ENCODE measurements around the gene SLC37A2. TPM values are rescaled to one million over a fixed set of nuclear protein-coding genes. Genes with fewer than 3 reads are reported as not detected.

The SLC37A2 gene
- total RNA-seq, 2 donors from 2014 or later = 10.2 to 13.3 TPM

GRCh38 chr11:125075900-125076317 is 12.8 kb downstream of the SLC37A2 start:
- Histone ChIP-seq H3K4me1 (replicated peaks) (no peaks in the 10 kb centered on the region), H3K9me3 (no peaks in the 10 kb centered on the region), H3K4me3 (no peak overlapping the region), H3K27me3 (replicated peaks; ENCODE audit: insufficient read depth) (no peaks in the 10 kb centered on the region), H3K36me3 (no peaks in the 10 kb centered on the region), H3K27ac (no peak overlapping the region)
- 80% methylated on average over 11 of the region's 11 CpGs for WGBS
- intact Hi-C loops (cut with DNase I) = no loop called here
- TF ChIP-seq POLR2A (IDR thresholded peaks at IDR 0.05) (no peak), CTCF (IDR thresholded peaks at IDR 0.05) (no peak), POLR2AphosphoS5 (IDR thresholded peaks at IDR 0.05) (no peak)
- no peak for DNase-seq (ENCODE audit: low spot score)

- Histone ChIP-seq H3K4me1 (replicated peaks) (no peaks in the 10 kb centered on the region), H3K27me3 (replicated peaks; ENCODE audit: insufficient read depth) (no peaks in the 10 kb centered on the region), H3K9me3 (no peaks in the 10 kb centered on the region), H3K4me3 (no peak overlapping the region), H3K27ac (no peak overlapping the region), H3K36me3 (no peaks in the 10 kb centered on the region)
- DNase-seq (ENCODE audit: low spot score) = no peak
- 86% methylated on average over 14 of the region's 14 CpGs for WGBS
- TF ChIP-seq CTCF (IDR thresholded peaks at IDR 0.05) (no peak), POLR2A (IDR thresholded peaks at IDR 0.05) (no peak)
- intact Hi-C loops (cut with DNase I) = no loop called here
Observed at GRCh38 chr11:125076378-125076945, 13.4 kb downstream of the SLC37A2 start.

- no peak for DNase-seq (ENCODE audit: low spot score)
- H3K36me3 ChIP-seq = no peaks in the 10 kb centered on the region
- no peak overlapping the region for H3K4me3 ChIP-seq
- 94% methylated on average over 11 of the region's 11 CpGs for WGBS
- TF ChIP-seq POLR2AphosphoS5 (IDR thresholded peaks at IDR 0.05) (no peak), CTCF (IDR thresholded peaks at IDR 0.05) (no peak), POLR2A (IDR thresholded peaks at IDR 0.05) (no peak)
- no peaks in the 10 kb centered on the region for H3K4me1 ChIP-seq (replicated peaks)
- H3K27me3 ChIP-seq (replicated peaks; ENCODE audit: insufficient read depth) = no peaks in the 10 kb centered on the region
- H3K27ac ChIP-seq = no peak overlapping the region
- intact Hi-C loops (cut with DNase I) = no loop called here
- H3K9me3 ChIP-seq = no peaks in the 10 kb centered on the region
Observed at GRCh38 chr11:125078016-125078415, 14.9 kb downstream of the SLC37A2 start.

GRCh38 chr11:125078516-125079140 is 15.5 kb downstream of the SLC37A2 start:
- Histone ChIP-seq H3K4me1 (replicated peaks) (no peaks in the 10 kb centered on the region), H3K27me3 (replicated peaks; ENCODE audit: insufficient read depth) (no peaks in the 10 kb centered on the region), H3K36me3 (no peaks in the 10 kb centered on the region), H3K9me3 (no peaks in the 10 kb centered on the region), H3K4me3 (no peak overlapping the region), H3K27ac (no peak overlapping the region)
- 89% methylated on average over 14 of the region's 14 CpGs for WGBS
- TF ChIP-seq CTCF (IDR thresholded peaks at IDR 0.05) (no peak), POLR2A (IDR thresholded peaks at IDR 0.05) (no peak), POLR2AphosphoS5 (IDR thresholded peaks at IDR 0.05) (no peak)
- DNase-seq (ENCODE audit: low spot score) = no peak
- intact Hi-C loops (cut with DNase I) = no loop called here
